Uterus (tissue), 2 donors: ENCODE results near the gene PCNX1.
"Not testable (repeated sequence)": the region's sequence is repeated elsewhere in the genome, so short reads cannot be mapped to it uniquely, and the experiment has no call there.

Experiments used
- CTCF ChIP-seq, 4 experiments: fragments of 200-600 bp in 2 of 4; fragments of 450-650 bp in 2 of 4; sonication (generic) in 2 of 4; IDR thresholded peaks; one replicate each; pipeline ENCODE4 v1.5.1; 2016 to 2019; ENCODE audit warnings: antibody characterized with exemption in 4 of 4, mild to moderate bottlenecking in 2 of 4, moderate library complexity in 1 of 4
- POLR2A ChIP-seq, 2 donors: fragments of 450-650 bp; IDR thresholded peaks; one replicate each; pipeline ENCODE4 v1.6.1; 2016; ENCODE audit warnings: antibody characterized with exemption in 2 of 2, mild to moderate bottlenecking in 1 of 2, moderate library complexity in 1 of 2

- TF ChIP-seq CTCF, POLR2A (IDR thresholded peaks at IDR 0.05): not testable (repeated sequence)
Observed at GRCh38 chr14:71064747-71065146, 157.5 kb downstream of the PCNX1 start.
